ENCODE data around the gene TERT.
"Not testable (repeated sequence)": the region's sequence is repeated elsewhere in the genome, so short reads cannot be mapped to it uniquely, and the experiment has no call there.

The TERT gene
- 0 to 0.29 (median 0) reads per million in 4 experiments for total RNA-seq

GRCh38 chr5:1294835-1295649 is at the start of gene TERT:
Gene TERT (minus strand): TSS chr5:1295068. CDS start chr5:1294989, 79 bp downstream.
- peak; percentile 69 for DNase-seq

GRCh38 chr5:1343931-1344901 is 49.3 kb upstream of the TERT start:
- peak; percentile 24 for DNase-seq

- DNase-seq: no peak
These were observed 48.5 kb upstream of the TERT start for GRCh38 chr5:1343315-1343751.

- DNase-seq: not testable (repeated sequence)
These were observed 47.8 kb upstream of the TERT start for GRCh38 chr5:1342711-1343110.

GRCh38 chr5:1342268-1342667 is 47.4 kb upstream of the TERT start:
- DNase-seq: no peak

- no peak for DNase-seq
These were observed 47.0 kb upstream of the TERT start for GRCh38 chr5:1341863-1342262.

- DNase-seq: not testable (repeated sequence)
These were observed 44.9 kb upstream of the TERT start for GRCh38 chr5:1339818-1340210.

- DNase-seq: not testable (repeated sequence)
These were observed 44.4 kb upstream of the TERT start for GRCh38 chr5:1339139-1339817.

GRCh38 chr5:1338506-1339070 is 43.7 kb upstream of the TERT start:
- no peak for DNase-seq

GRCh38 chr5:1338196-1338490 is 43.3 kb upstream of the TERT start:
- no peak for DNase-seq

GRCh38 chr5:1337489-1338195 is 42.8 kb upstream of the TERT start:
- DNase-seq: no peak

- no peak for DNase-seq
These were observed 42.1 kb upstream of the TERT start for GRCh38 chr5:1336749-1337488.

GRCh38 chr5:1336106-1336561 is 41.3 kb upstream of the TERT start:
- DNase-seq: no peak

GRCh38 chr5:1335540-1336095 is 40.8 kb upstream of the TERT start:
- no peak for DNase-seq

- DNase-seq: no peak
These were observed 40.1 kb upstream of the TERT start for GRCh38 chr5:1334831-1335539.

- no peak for DNase-seq
These were observed 39.1 kb upstream of the TERT start for GRCh38 chr5:1333986-1334385.

- DNase-seq: not testable (repeated sequence)
These were observed 38.4 kb upstream of the TERT start for GRCh38 chr5:1333286-1333685.

GRCh38 chr5:1332461-1333001 is 37.7 kb upstream of the TERT start:
- DNase-seq: no peak

- DNase-seq: no peak
These were observed 37.1 kb upstream of the TERT start for GRCh38 chr5:1331861-1332405.

All from effector CD8-positive, alpha-beta T cell (primary cell).